A673 (cell line): ENCODE data around the gene GOLGA3.

ENCODE experiments used
- EZH2 ChIP-seq: fragments of 200-600 bp; sonication (generic); IDR thresholded peaks from 2 replicates; pipeline ENCODE4 v1.6.1; 2017; ENCODE audit warnings: borderline replicate concordance, low read depth, mild to moderate bottlenecking, mixed read lengths, antibody characterized with exemption, low read length; ENCODE audit not compliant: poor library complexity, severe bottlenecking
- TF ChIP-seq, protein P1 (sequence below): fragments of 300-800, 200-600 bp; sonication (generic); conservative IDR thresholded peaks from 2 replicates; pipeline ENCODE4 v1.5.1; 2017; ENCODE audit warnings: low read depth, mild to moderate bottlenecking, antibody characterized with exemption, low read length, moderate library complexity, mixed read lengths

- TF ChIP-seq, protein P1, sequence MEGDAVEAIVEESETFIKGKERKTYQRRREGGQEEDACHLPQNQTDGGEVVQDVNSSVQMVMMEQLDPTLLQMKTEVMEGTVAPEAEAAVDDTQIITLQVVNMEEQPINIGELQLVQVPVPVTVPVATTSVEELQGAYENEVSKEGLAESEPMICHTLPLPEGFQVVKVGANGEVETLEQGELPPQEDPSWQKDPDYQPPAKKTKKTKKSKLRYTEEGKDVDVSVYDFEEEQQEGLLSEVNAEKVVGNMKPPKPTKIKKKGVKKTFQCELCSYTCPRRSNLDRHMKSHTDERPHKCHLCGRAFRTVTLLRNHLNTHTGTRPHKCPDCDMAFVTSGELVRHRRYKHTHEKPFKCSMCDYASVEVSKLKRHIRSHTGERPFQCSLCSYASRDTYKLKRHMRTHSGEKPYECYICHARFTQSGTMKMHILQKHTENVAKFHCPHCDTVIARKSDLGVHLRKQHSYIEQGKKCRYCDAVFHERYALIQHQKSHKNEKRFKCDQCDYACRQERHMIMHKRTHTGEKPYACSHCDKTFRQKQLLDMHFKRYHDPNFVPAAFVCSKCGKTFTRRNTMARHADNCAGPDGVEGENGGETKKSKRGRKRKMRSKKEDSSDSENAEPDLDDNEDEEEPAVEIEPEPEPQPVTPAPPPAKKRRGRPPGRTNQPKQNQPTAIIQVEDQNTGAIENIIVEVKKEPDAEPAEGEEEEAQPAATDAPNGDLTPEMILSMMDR: no peak
- no peak for TF ChIP-seq EZH2
Observed at GRCh38 chr12:132775502-132776229, 53.0 kb downstream of the GOLGA3 start.
